H1 (cell line): ENCODE measurements around the gene POLD1. TPM values are rescaled to one million over a fixed set of nuclear protein-coding genes. Genes with fewer than 3 reads are reported as not detected.

ENCODE experiments used
- CTCF ChIA-PET: fragments of 300-600 bp; sonication (Branson Sonifier 250); formaldehyde crosslinking; loops from one replicate; lab custom pipeline; 2021; ENCODE audit not compliant: partially characterized antibody; lab: Charles Lee
- POLR2A ChIA-PET: fragments of 300-600 bp; sonication (Branson Sonifier 250); formaldehyde crosslinking; loops from one replicate; lab custom pipeline; 2021; ENCODE audit warnings: inconsistent platforms; ENCODE audit not compliant: partially characterized antibody; lab: Charles Lee
- DNase-seq, 2 experiments: peaks; one replicate each; pipeline versions ENCODE4 v3.0.0 to v3.0.0-alpha.2; 2010 to 2022; ENCODE audit warnings: low spot score in 2 of 2, low read depth in 1 of 2, mixed read lengths in 1 of 2
- FAIRE-seq: peaks from 2 replicates; lab custom pipeline; 2011; peaks lifted over from hg19 to GRCh38; lab: Jason Lieb, UNC
- H2AFZ ChIP-seq: 2 replicates; pipeline ENCODE4 v1.8.1; 2012; ENCODE audit warnings: low read length, inconsistent platforms
- H2AK5ac ChIP-seq: 2 replicates; pipeline ENCODE4 v1.6.1; 2013; ENCODE audit warnings: low read depth, low read length
- H2BK120ac ChIP-seq: replicated peaks from 2 replicates; pipeline ENCODE3; 2013; ENCODE audit warnings: low read depth, low read length, inconsistent platforms
- H2BK12ac ChIP-seq: 2 replicates; pipeline ENCODE4 v1.6.1; 2013; ENCODE audit warnings: low read depth, low read length
- H2BK15ac ChIP-seq: 2 replicates; pipeline ENCODE4 v1.6.1; 2013; ENCODE audit warnings: low read length
- H2BK20ac ChIP-seq: 2 replicates; pipeline ENCODE4 v1.6.1; 2013; ENCODE audit warnings: low read length
- H2BK5ac ChIP-seq: 2 replicates; pipeline ENCODE4 v1.6.1; 2013; ENCODE audit warnings: low read depth, low read length
- H3K14ac ChIP-seq: 2 replicates; pipeline ENCODE4 v1.6.1; 2013; ENCODE audit warnings: inconsistent platforms; ENCODE audit not compliant: insufficient read length
- H3K18ac ChIP-seq: 2 replicates; pipeline ENCODE4 v1.6.1; 2013; ENCODE audit warnings: low read length; ENCODE audit errors: extremely low read depth
- H3K23ac ChIP-seq: 2 replicates; pipeline ENCODE4 v1.6.1; 2013; ENCODE audit warnings: inconsistent platforms; ENCODE audit not compliant: insufficient read length
- H3K23me2 ChIP-seq: 2 replicates; pipeline ENCODE4 v1.6.1; 2013; ENCODE audit warnings: low read depth, low read length
- H3K27ac ChIP-seq: 2 replicates; pipeline ENCODE4 v1.6.1; 2011; ENCODE audit warnings: low read depth, low read length, inconsistent platforms
- H3K27me3 ChIP-seq, 4 experiments: replicated peaks in 1 of 4; 1 replicate in 1 of 4; 2 replicates in 3 of 4; pipeline versions ENCODE4 v1.6.1 to v1.8.1; 2011 to 2013; ENCODE audit warnings: low read length in 3 of 4, mild to moderate bottlenecking in 3 of 4, inconsistent platforms in 2 of 4, mixed read lengths in 2 of 4, moderate library complexity in 1 of 4; ENCODE audit not compliant: control insufficient read depth in 3 of 4, insufficient read depth in 3 of 4; ENCODE audit errors: extremely low read depth in 1 of 4
- H3K36me3 ChIP-seq, 4 experiments: 2 replicates each; pipeline versions ENCODE4 v1.6.1 to v1.8.1; 2011 to 2013; ENCODE audit warnings: mild to moderate bottlenecking in 4 of 4, low read length in 3 of 4, moderate library complexity in 2 of 4, control low read depth in 1 of 4, inconsistent platforms in 1 of 4; ENCODE audit not compliant: insufficient read depth in 4 of 4, control insufficient read depth in 2 of 4
- H3K4ac ChIP-seq: replicated peaks from 2 replicates; pipeline ENCODE3; 2013; ENCODE audit warnings: low read length, low read depth, mixed read lengths, inconsistent platforms; ENCODE audit not compliant: insufficient read length
- H3K4me1 ChIP-seq, 4 experiments: replicated peaks in 1 of 4; 1 replicate in 1 of 4; 2 replicates in 3 of 4; pipeline versions ENCODE4 v1.6.1 to v1.8.1; 2011 to 2013; ENCODE audit warnings: low read length in 3 of 4, inconsistent platforms in 2 of 4, mixed read lengths in 1 of 4; ENCODE audit not compliant: insufficient read depth in 4 of 4, control insufficient read depth in 3 of 4
- H3K4me2 ChIP-seq, 2 experiments: 2 replicates each; pipeline versions ENCODE4 v1.6.1 to v1.8.1; 2011 to 2013; ENCODE audit warnings: low read depth in 2 of 2, low read length in 2 of 2, control low read depth in 1 of 2, inconsistent platforms in 1 of 2, mild to moderate bottlenecking in 1 of 2; ENCODE audit not compliant: insufficient read depth in 1 of 2
- H3K4me3 ChIP-seq, 4 experiments: fragments of 200-600, 300-600 bp in 1 of 4; sonication (generic), shearing (Covaris generic), sonication (Bioruptor Twin) in 1 of 4; 2 replicates each; pipeline versions ENCODE4 v1.5.1 to v1.8.1; 2011 to 2016; ENCODE audit warnings: low read length in 4 of 4, low read depth in 3 of 4, control low read depth in 2 of 4, inconsistent platforms in 2 of 4, mild to moderate bottlenecking in 2 of 4, mixed read lengths in 1 of 4, moderate library complexity in 1 of 4; ENCODE audit not compliant: insufficient read depth in 2 of 4; ENCODE audit errors: extremely low read depth in 1 of 4
- H3K56ac ChIP-seq: replicated peaks from 2 replicates; pipeline ENCODE3; 2013; ENCODE audit warnings: low read depth, mild to moderate bottlenecking, mixed read lengths, low read length, inconsistent platforms; ENCODE audit not compliant: insufficient read length
- H3K79me1 ChIP-seq: 2 replicates; pipeline ENCODE4 v1.6.1; 2013; ENCODE audit warnings: low read depth, low read length, control low read depth
- H3K79me2 ChIP-seq, 2 experiments: 2 replicates each; pipeline versions ENCODE4 v1.6.1 to v1.8.1; 2012 to 2013; ENCODE audit warnings: low read length in 2 of 2, mild to moderate bottlenecking in 2 of 2, inconsistent platforms in 1 of 2; ENCODE audit not compliant: insufficient read depth in 2 of 2, control insufficient read depth in 1 of 2
- H3K9ac ChIP-seq, 4 experiments: replicated peaks in 1 of 4; 1 replicate in 1 of 4; 2 replicates in 3 of 4; pipeline versions ENCODE4 v1.6.1 to v1.8.1; 2011 to 2013; ENCODE audit warnings: low read depth in 3 of 4, low read length in 3 of 4, control low read depth in 2 of 4, mild to moderate bottlenecking in 2 of 4, moderate library complexity in 2 of 4, inconsistent platforms in 1 of 4; ENCODE audit errors: extremely low read depth in 1 of 4
- H3K9me3 ChIP-seq, 2 experiments: 2 replicates each; pipeline versions ENCODE4 v1.6.1 to v1.8.1; 2012 to 2013; ENCODE audit warnings: mild to moderate bottlenecking in 2 of 2, moderate library complexity in 2 of 2, control low read depth in 1 of 2, inconsistent platforms in 1 of 2, low read depth in 1 of 2, low read length in 1 of 2, mixed read lengths in 1 of 2; ENCODE audit not compliant: insufficient read depth in 2 of 2
- H4K20me1 ChIP-seq, 2 experiments: replicated peaks in 1 of 2; 2 replicates each; pipeline versions ENCODE3 to v1.8.1; 2011 to 2013; ENCODE audit warnings: inconsistent platforms in 2 of 2, low read length in 2 of 2, mild to moderate bottlenecking in 1 of 2; ENCODE audit not compliant: insufficient read depth in 2 of 2, control insufficient read depth in 1 of 2
- H4K5ac ChIP-seq: 2 replicates; pipeline ENCODE4 v1.6.1; 2013; ENCODE audit warnings: low read length, low read depth, mixed read lengths, inconsistent platforms; ENCODE audit not compliant: insufficient read length
- H4K8ac ChIP-seq: 2 replicates; pipeline ENCODE4 v1.8.0; 2013; ENCODE audit warnings: mild to moderate bottlenecking, moderate library complexity, low read length, inconsistent platforms; ENCODE audit not compliant: insufficient read depth; ENCODE audit errors: extremely low read depth
- H4K91ac ChIP-seq: replicated peaks from 2 replicates; pipeline ENCODE3; 2013; ENCODE audit warnings: low read length, mixed read lengths, inconsistent platforms; ENCODE audit not compliant: insufficient read length
- EGR1 ChIP-seq: IDR thresholded peaks from 2 replicates; pipeline ENCODE4 v1.6.1; 2011; ENCODE audit warnings: low read depth, low read length, borderline replicate concordance
- KDM4A ChIP-seq: IDR thresholded peaks from one replicate; pipeline ENCODE4 v1.7.1; 2012; ENCODE audit warnings: low read depth, mild to moderate bottlenecking, moderate library complexity, low read length, inconsistent platforms; ENCODE audit not compliant: severe bottlenecking
- NRF1 ChIP-seq: IDR thresholded peaks from 2 replicates; pipeline ENCODE4 v1.6.1; 2011; ENCODE audit warnings: mild to moderate bottlenecking, low read depth, low read length, improper control_type of control experiment
- SP2 ChIP-seq: IDR thresholded peaks from 2 replicates; pipeline ENCODE4 v1.6.1; 2012; ENCODE audit warnings: mild to moderate bottlenecking, low read length, inconsistent platforms
- TEAD4 ChIP-seq: IDR thresholded peaks from 2 replicates; pipeline ENCODE4 v1.6.1; 2012; ENCODE audit warnings: low read depth, low read length, inconsistent platforms, mixed read lengths
- WGBS, 2 experiments: shearing (Covaris generic) in 1 of 2; methylation state at CpG; one replicate each; pipeline versions ENCODE4 v1.1.6 to v1.1.7; 2013 to 2015; ENCODE audit warnings: low lambda C conversion rate in 2 of 2, mixed read lengths in 2 of 2, inconsistent platforms in 1 of 2, low coverage in 1 of 2, missing lambda C conversion rate in 1 of 2; ENCODE audit not compliant: insufficient replicate concordance in 2 of 2, insufficient coverage in 1 of 2, insufficient read length in 1 of 2; ENCODE audit errors: extremely low coverage in 1 of 2, missing lambda C conversion rate in 1 of 2; 5-methylcytosine and 5-hydroxymethylcytosine counted together
- polyA plus RNA-seq, 7 experiments: library from polyadenylated mRNA; depleted of rRNA in 3 of 7; stranded (reverse) in 5 of 7; unstranded in 2 of 7; fragments of >200 nt in 5 of 7; fragments of 200-250 nt in 2 of 7; gene quantifications; 1 replicate in 5 of 7; 2 replicates in 1 of 7; 4 replicates in 1 of 7; pipeline versions ENCODE4 v1.2.1 to v1.2.3, GENCODE V29; 2011 to 2013; ENCODE audit warnings: missing spikeins in 2 of 7, mixed read lengths in 2 of 7
- total RNA-seq: library from RNA; stranded (reverse); fragmentation: NEBNext Ultra II Directional; extraction: Animal tissue kit (Norgen Biotek cat#: 25700); gene quantifications from 2 replicates; pipeline ENCODE4 v1.2.1, GENCODE V29; 2021

Gene POLD1
- total and polyA plus RNA-seq, 2 of the 8 experiments (the other 6 are each of a cell fraction or from before 2014, with no cell fraction given), result 141 to 142 TPM

GRCh38 chr19:50361290-50362029, 22.7 kb upstream of the POLD1 start:
- Histone ChIP-seq H3K9ac (no peak overlapping the region), H3K23me2 (no peaks in the 10 kb centered on the region), H4K5ac (no peak overlapping the region), H3K18ac (no peak overlapping the region), H3K4me2 (no peak overlapping the region), H2BK20ac (no peak overlapping the region), H3K27me3 (peaks cover 0 to 4% (median 0%) of the 10 kb centered on the region in 4 experiments; a peak in 2 of 7 replicates), H3K4me1 (peaks cover 0 to 2% (median 0%) of the 10 kb centered on the region in 4 experiments; a peak in 2 of 7 replicates), H4K20me1 (no peaks in the 10 kb centered on the region), H2AFZ (no peak overlapping the region), H3K9me3 (no peaks in the 10 kb centered on the region), H2AK5ac (no peak overlapping the region), H3K79me1 (no peaks in the 10 kb centered on the region), H4K91ac (no peak overlapping the region), H2BK5ac (no peak overlapping the region), H3K14ac (no peak overlapping the region), H3K23ac (no peak overlapping the region), H2BK15ac (no peak overlapping the region), H3K27ac (no peak overlapping the region), H3K56ac (no peak overlapping the region), H2BK12ac (no peak overlapping the region), H4K8ac (no peak overlapping the region), H3K79me2 (no peaks in the 10 kb centered on the region), H3K4ac (no peak overlapping the region), H3K4me3 (no peak overlapping the region), H2BK120ac (no peak overlapping the region), H3K36me3 (no peaks in the 10 kb centered on the region)
- no peak for TF ChIP-seq EGR1
- TF ChIP-seq TEAD4, result no peak
- TF ChIP-seq SP2, result no peak
- no peak for TF ChIP-seq NRF1
- TF ChIP-seq KDM4A, result no peak
- POLR2A ChIA-PET, result interaction anchor here (0.6 to 1.7 kb wide), 4 partner anchors 23 to 367 kb away, joined by 3 to 11 read pairs (median 4); no protein-coding TSS in a partner anchor
- CTCF ChIA-PET, result interaction anchor here (1.1 to 2.8 kb wide), 7 partner anchors 10 to 117 kb away, joined by 3 to 10 read pairs (median 4); no protein-coding TSS in a partner anchor
- 85% methylated on average over 7 of the region's 7 CpGs; no CpG with 5 or more reads in 1 of the 2 experiments for WGBS, 2 experiments
- FAIRE-seq, result no peak
- no peak for DNase-seq
